GM18909 (cell line): ENCODE results near the gene MYOT.

Source experiments
- ATAC-seq: cut with Tn5 transposase; IDR thresholded peaks from one replicate; pipeline ENCODE4 v1.9.1; 2021; ENCODE audit warnings: mild to moderate bottlenecking; ENCODE audit not compliant: unreplicated experiment, poor library complexity

Gene MYOT

DNA sequence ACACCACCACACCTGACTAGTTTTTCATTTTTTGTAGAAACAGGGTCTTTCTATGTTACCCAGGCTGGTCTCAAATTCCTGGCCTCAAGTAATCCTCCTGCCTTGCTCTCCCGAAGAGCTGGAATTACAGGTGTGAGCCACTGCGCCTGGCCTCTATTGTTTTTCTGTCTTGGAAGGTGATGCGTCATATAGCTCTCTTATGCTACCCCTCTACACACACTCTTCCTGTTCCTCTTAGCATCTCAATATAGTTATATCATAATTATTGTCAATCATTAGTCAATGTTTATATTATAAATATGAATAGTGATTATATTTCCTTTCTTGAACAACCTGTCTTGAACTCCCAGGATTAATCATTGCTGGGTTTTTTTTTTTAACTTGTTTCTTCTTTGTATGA lies 28.9 kb downstream of the MYOT start:
- ATAC-seq, result no peak

DNA sequence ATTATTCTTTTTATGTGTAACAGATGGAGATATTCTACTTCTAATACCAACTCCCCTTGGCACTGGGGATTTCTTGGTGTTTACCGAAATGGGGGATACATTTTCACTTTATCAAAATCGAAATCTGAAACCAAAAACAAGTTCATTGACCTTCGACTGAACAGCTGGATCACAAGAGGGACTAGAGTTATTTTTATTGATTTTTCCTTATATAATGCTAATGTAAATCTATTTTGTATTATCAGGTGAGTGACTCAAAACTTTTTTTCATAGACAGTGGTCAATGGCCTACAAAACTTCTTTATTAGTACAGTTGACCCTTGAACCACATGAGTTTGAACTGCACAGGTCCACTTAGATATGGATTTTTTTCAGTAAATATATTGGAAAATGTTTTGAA lies 31.8 kb downstream of the MYOT start:
- ATAC-seq, result no peak

DNA sequence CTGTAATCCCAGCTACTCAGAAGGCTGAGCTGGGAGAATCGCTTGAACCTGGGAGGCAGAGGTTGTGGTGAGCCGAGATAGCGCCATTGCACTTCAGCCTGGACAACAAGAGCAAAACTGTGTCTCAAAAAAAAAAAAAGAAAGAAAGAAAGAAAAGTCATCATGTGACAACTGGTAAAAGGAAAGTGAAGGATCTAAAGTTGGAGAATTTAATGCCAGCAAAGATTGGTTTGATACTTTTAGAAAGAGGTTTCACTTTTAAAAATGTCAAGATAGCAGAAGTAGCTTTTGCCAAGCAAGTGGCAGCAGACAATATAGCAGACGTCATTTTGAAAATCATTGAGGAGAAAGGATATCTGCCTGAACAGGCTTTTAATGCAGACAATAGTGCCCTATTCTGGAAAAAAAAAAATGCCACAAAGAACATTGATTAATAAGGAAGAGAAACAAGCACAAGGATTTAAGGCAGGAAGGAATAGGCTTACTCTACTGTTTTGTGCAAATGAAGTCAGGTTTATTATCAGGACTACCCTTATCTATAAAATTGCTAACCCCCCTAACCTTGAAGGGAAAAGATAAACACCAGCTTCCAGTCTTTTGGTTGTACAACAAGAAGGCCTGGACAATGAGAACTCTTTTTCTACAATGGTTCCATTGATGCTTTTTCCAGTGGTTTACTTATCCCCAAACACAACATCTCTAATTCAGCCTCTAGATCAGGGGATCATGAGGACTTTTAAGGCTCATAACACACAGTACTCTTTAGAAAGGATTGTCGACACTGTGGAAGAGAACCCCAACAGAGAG lies 33.6 kb downstream of the MYOT start:
- no peak for ATAC-seq

DNA sequence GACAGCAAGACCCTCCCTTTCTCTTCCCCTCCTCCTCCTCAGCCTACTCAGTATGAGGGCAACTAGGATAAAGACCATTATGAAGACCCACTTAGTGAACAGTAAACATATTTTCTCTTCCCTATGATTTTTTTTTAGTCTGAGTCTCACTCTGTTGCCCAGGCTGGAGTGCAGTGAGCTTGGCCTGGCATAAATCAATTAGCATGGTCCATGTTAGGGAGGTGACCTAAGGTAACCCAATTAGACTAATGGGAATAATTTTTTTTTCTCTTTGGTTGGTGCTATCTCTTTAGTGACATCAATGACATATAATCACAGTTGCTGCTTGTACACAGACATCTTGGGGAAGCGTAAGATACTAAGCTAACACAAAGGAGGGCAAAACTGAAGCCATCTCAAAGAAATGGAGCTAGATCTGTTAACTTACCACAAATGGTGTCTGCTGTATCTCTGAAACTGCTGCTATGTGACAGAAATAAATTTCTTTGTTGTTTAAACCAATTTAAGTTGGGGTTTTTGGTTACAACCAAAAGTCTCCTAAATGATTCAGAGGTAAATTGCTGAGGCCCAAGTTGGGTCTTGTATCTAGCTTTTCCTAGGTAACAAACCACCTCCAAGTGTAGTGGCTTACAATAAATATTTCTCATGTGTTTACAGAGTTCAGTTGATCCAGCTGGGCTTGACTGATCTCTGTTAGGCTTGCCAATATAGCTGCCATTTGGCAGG lies 34.9 kb downstream of the MYOT start:
- no peak for ATAC-seq

DNA sequence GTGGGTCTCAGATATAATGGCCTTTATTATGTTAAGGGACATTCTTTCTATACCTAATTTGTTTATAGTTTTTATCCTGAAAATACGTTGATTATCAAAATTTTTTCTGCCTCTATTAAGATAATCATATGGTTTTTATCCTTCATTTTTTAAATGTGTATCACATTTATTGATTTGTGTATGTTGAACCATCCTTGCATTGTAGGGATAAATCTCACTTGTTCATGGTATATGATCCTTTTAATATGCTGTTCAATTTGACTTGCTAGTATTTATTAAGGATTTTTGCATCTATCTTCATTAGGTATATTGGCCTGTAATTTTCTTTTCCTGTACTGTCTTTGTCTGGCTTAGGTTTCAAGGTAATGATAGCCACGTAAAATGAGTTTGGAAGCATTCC lies 47.1 kb downstream of the MYOT start:
- ATAC-seq, result no peak

DNA sequence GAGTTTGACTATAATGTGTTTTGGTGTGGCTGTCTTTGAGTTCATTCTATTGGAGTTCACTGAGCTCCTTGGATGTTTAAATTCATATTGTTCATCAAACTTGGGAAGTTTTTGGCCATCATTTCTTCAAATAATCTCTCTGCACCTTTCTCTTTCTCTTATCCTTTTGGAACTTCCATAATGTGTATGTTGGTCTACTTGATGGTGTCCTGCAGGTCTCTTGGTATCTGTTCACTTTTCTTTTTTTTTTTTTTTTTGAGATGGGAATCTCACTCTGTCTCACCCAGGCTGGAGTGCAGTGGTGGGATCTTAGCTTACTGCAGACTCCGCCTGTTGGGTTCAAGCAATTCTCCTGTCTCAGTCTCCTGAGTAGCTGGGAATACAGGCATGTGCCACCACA lies 49.3 kb downstream of the MYOT start:
- no peak for ATAC-seq

DNA sequence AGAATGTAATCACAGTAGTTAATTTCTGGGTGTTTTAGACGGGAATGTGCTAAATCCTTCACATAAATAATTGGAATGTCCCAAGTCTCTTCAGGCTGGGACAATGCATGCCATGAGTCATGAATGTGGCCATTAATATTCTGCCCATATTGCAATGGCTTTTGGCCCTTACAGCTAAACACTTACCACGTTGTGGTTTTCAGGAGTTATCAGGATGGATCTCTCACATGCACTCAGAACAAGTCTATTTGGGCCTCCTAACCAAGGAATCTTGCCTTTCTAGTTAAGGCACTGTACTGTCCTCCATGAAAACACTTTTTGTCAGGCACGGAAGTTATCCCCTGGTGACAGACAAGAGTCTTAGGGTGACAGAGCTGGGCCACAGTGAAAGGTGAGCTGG lies 54.3 kb downstream of the MYOT start:
- ATAC-seq, result no peak

DNA sequence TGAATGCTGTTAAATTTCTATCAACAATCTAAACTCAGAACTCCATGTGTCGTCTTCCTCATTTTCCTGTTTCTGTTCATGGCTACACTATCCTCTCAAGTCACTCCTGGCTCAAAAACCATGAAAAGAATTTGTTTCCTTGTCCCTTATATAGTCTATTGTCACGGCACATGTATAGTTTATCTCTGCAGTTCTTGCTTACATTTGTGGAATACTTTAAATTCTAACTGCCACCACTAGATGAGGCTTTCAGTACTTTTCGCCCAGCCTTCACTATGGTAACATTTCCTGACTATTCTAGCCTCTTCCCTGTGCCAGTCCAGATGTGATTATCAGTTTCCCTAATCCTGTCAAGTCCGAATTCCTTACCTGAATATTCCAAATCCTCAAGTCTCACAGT lies 56.2 kb downstream of the MYOT start:
- no peak for ATAC-seq

DNA sequence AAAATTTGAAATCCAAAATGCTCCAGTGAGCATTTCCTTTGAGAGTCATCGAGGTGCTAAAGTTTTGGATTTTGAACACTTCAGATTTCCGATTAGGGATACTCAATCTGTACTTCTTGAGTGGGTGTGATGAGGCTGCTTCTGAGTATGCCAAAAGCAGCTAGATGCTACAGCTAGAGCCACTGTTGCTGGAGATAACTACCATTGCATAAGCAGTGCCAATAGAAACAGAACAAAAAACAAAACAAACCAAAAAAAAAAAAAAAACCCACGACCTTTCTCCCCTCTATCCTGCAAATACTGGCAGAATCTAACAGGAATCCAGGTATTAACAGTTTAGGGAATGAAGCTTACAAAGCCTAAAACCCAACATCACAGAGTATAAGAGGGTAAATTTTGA lies 65.1 kb downstream of the MYOT start:
- no peak for ATAC-seq

DNA sequence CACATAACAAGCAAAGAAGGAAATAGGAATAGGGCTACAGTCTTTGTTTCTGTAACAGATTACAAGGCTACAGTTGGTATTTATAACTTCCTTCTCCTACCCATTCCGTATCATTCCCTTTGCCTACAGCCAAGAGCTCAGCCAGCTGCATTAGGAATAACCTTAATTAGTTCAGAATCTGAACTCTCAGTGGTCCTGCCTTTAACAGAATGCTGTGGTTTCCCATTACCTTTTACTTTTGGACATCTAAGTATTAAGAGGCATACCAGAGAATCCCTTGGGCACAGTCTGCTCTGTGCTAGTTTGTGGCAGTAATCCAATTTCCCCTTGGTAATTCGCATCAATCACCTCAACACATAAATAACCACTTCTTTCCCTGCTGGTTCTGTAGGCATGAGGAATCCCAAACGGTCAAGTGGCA lies 65.8 kb downstream of the MYOT start:
- ATAC-seq, result no peak

DNA sequence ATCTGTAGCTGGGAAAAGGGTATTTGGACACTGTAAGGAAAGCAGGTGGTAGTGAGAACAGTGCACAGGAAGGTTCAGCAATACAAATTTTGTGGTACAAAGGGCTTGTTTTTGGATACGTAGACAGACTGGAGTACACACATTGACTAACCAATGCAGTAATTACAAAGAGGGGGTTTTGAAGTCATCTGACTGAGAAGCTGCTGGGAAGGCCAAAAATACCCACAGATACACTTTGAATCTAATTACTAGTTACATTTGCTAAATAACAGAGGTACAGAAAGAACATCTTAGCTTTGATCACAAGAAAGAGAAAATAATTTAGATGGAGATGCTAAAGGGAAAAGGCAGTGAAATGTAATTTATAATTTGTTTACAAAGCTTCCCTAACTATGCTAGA lies 67.5 kb downstream of the MYOT start:
- ATAC-seq, result no peak

DNA sequence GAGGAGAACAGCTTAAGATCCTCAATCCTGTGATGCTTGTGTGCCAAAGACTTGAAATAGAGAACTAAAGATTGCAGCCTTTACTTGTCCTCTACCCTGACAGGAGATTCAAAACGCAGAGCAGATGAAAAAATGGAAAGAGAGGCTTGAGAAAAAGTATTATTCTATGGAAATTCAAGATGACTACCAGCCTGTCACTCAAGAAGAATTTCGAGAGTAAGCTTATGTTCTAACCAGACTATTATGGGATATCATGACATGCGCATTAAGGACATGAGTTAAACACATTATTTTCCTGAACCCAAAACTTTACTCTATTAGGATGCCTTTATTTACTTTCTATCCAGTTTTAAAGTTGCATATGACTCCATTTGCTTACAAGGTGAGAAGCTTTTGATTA lies 68.0 kb downstream of the MYOT start:
- no peak for ATAC-seq
